HepG2 (cell line): Measurements from ENCODE around the gene TESK1. TPM values are rescaled to one million over a fixed set of nuclear protein-coding genes. Genes with fewer than 3 reads are reported as not detected.

Experiments
- ARNTL ChIP-seq: sonication (generic); formaldehyde crosslinking; IDR thresholded peaks from 2 replicates; pipeline ENCODE4 v1.4.0; 2020; ENCODE audit warnings: mild to moderate bottlenecking, missing genetic modification reagents
- FOXJ3 ChIP-seq: sonication (generic); formaldehyde crosslinking; IDR thresholded peaks from 2 replicates; pipeline ENCODE4 v1.4.0; 2020; ENCODE audit warnings: missing genetic modification reagents, mild to moderate bottlenecking, borderline replicate concordance
- MLX ChIP-seq: IDR thresholded peaks from 2 replicates; pipeline ENCODE4 v1.6.1; 2016
- NCOA1 ChIP-seq: sonication (generic); formaldehyde crosslinking; IDR thresholded peaks from 2 replicates; pipeline ENCODE4 v1.9.0; 2021; ENCODE audit warnings: missing genetic modification reagents
- PRDM10 ChIP-seq: sonication (generic); formaldehyde crosslinking; IDR thresholded peaks from 2 replicates; pipeline ENCODE4 v1.4.0; 2020; ENCODE audit warnings: low read depth, missing genetic modification reagents
- SIN3A ChIP-seq: IDR thresholded peaks from 2 replicates; pipeline ENCODE4 v1.6.1; 2011; ENCODE audit warnings: low read depth, mild to moderate bottlenecking, control low read depth, low read length, borderline replicate concordance
- TBX2 ChIP-seq: sonication (generic); formaldehyde crosslinking; IDR thresholded peaks from 2 replicates; pipeline ENCODE4 v1.5.0; 2020; ENCODE audit warnings: missing genetic modification reagents, mild to moderate bottlenecking, borderline replicate concordance
- TFE3 ChIP-seq: IDR thresholded peaks from 2 replicates; pipeline ENCODE4 v1.6.1; 2016
- YY1 ChIP-seq: IDR thresholded peaks from 2 replicates; pipeline ENCODE4 v1.6.1; 2011; ENCODE audit warnings: low read length, low read depth, moderate library complexity, mild to moderate bottlenecking; ENCODE audit not compliant: insufficient read depth, insufficient replicate concordance
- ZNF275 ChIP-seq: sonication (generic); formaldehyde crosslinking; IDR thresholded peaks from 2 replicates; pipeline ENCODE4 v1.8.0; 2022; ENCODE audit warnings: missing genetic modification reagents, mild to moderate bottlenecking, inconsistent platforms, borderline replicate concordance
- ZNF329 ChIP-seq: sonication (generic); formaldehyde crosslinking; IDR thresholded peaks from 2 replicates; pipeline ENCODE4 v1.9.0; 2021; ENCODE audit warnings: low read depth, mild to moderate bottlenecking, missing genetic modification reagents
- ZNF362 ChIP-seq: sonication (generic); formaldehyde crosslinking; IDR thresholded peaks from 2 replicates; pipeline ENCODE4 v1.4.0; 2020; ENCODE audit warnings: missing genetic modification reagents, mild to moderate bottlenecking, borderline replicate concordance
- ZNF557 ChIP-seq: sonication (generic); formaldehyde crosslinking; IDR thresholded peaks from 2 replicates; pipeline ENCODE4 v1.4.0; 2020; ENCODE audit warnings: missing genetic modification reagents
- polyA plus RNA-seq, 8 experiments: library from polyadenylated mRNA; depleted of rRNA in 3 of 8; stranded (reverse) in 7 of 8; unstranded in 1 of 8; fragments of >200 nt; fragmentation: Illumina TruSeq in 4 of 8; extraction: Trizol in 4 of 8; gene quantifications; 2 replicates each; pipeline versions ENCODE4 v1.2.1 to v1.2.3, GENCODE V29; 2011 to 2016; ENCODE audit warnings: low read depth in 4 of 8, missing spikeins in 1 of 8, mixed read lengths in 1 of 8; ENCODE audit not compliant: insufficient read depth in 1 of 8
- total RNA-seq, 5 experiments: library from RNA; depleted of rRNA; stranded (reverse); fragments of >200 nt; fragmentation: Illumina TruSeq; extraction: Trizol; gene quantifications; 2 replicates each; pipeline ENCODE4 v1.2.3, GENCODE V29; 2016; ENCODE audit warnings: low read depth in 1 of 5
- TF ChIP-seq, protein P1 (sequence below): sonication (generic); IDR thresholded peaks from 2 replicates; pipeline ENCODE4 v1.6.1; 2016; ENCODE audit warnings: low read depth, borderline replicate concordance
- TF ChIP-seq, protein P2 (sequence below): sonication (generic); formaldehyde crosslinking; IDR thresholded peaks from 2 replicates; pipeline ENCODE4 v1.4.0; 2020; ENCODE audit warnings: mild to moderate bottlenecking, missing genetic modification reagents, borderline replicate concordance

The TESK1 gene
- total and polyA plus RNA-seq, 2 of the 13 experiments (the other 11 are each of a cell fraction or from before 2014, with no cell fraction given): 7.3 to 13.6 TPM

DNA sequence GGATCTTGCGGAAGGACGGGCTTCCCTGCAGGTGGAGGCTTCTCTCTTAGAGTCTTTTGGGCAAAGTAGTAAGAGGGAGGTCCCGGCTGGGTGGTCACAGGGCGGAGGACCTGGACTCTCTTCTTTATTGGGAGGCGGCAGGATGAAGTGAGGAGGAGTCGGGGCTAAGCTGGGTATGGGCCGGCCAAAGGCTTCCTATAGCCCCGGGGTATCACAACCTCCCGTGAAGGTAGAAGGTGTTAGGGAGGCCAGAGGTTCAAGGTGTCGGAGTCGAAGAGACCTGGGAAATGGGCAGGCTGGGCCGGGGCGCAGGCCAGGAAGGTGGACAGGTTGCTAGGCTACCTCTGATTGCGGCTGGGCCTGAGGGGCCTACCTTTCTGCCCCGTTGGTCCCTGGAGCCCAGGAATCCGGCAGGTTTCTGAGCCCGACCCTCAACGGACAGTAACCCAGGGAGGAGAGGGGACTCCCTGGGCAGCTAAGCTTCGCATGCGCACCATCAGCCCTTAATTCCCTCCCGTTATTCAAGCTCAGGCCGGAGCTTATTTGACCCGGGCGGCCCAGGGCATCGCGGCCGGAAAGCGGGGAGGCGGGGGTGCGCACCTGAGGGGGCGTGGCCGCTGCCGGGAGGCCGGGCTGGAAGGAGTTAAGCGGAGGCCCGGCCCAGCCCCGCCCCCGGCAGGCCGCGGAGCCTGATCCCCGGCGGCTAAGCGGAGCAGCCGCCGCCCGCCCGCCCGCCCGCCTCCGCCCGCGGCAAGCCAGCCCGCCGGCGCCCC is at the start of gene TESK1 (continued):
- TF ChIP-seq ZNF275 (CRISPR knock-in tag) (no peak), FOXJ3 (CRISPR knock-in tag) (no peak), PRDM10 (CRISPR knock-in tag) (no peak), YY1 (peak; percentile 50), TFE3 (CRISPR knock-in tag) (0 out of 2 replicates have a peak, but pooled peaks have one; percentile 15), ZNF329 (0 out of 2 replicates have a peak, but pooled peaks have one; percentile 7), ZNF557 (CRISPR knock-in tag) (no peak), TBX2 (CRISPR knock-in tag) (no peak), ZNF362 (CRISPR knock-in tag) (no peak), MLX (no peak), NCOA1 (CRISPR knock-in tag) (no peak), SIN3A (peak; percentile 54; the same call in 1 of the 2 replicates), ARNTL (CRISPR knock-in tag) (no peak)
- TF ChIP-seq, protein P1, sequence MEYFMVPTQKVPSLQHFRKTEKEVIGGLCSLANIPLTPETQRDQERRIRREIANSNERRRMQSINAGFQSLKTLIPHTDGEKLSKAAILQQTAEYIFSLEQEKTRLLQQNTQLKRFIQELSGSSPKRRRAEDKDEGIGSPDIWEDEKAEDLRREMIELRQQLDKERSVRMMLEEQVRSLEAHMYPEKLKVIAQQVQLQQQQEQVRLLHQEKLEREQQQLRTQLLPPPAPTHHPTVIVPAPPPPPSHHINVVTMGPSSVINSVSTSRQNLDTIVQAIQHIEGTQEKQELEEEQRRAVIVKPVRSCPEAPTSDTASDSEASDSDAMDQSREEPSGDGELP: peak; percentile 19; the same call in 1 of the 2 replicates
- TF ChIP-seq, protein P2, sequence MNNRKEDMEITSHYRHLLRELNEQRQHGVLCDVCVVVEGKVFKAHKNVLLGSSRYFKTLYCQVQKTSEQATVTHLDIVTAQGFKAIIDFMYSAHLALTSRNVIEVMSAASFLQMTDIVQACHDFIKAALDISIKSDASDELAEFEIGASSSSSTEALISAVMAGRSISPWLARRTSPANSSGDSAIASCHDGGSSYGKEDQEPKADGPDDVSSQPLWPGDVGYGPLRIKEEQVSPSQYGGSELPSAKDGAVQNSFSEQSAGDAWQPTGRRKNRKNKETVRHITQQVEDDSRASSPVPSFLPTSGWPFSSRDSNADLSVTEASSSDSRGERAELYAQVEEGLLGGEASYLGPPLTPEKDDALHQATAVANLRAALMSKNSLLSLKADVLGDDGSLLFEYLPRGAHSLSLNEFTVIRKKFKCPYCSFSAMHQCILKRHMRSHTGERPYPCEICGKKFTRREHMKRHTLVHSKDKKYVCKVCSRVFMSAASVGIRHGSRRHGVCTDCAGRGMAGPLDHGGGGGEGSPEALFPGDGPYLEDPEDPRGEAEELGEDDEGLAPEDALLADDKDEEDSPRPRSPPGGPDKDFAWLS: no peak
